Uterus (tissue), 4 donors: ENCODE data around the gene COASY. TPM values are rescaled to one million over a fixed set of nuclear protein-coding genes. Genes with fewer than 3 reads are reported as not detected.

Experiments
- DNase-seq, 2 donors: peaks; one replicate each; pipeline ENCODE4 v3.0.0-alpha.2; 2019 to 2020
- H3K27ac ChIP-seq, 2 donors: fragments of 200-600 bp; sonication (generic); 1 replicate in 1 of 2; 2 replicates in 1 of 2; pipeline ENCODE4 v1.5.1; 2016 to 2018
- H3K27me3 ChIP-seq, 2 donors: fragments of 200-600 bp; sonication (generic); one replicate each; pipeline ENCODE4 v1.5.1; 2018 to 2019; ENCODE audit warnings: control low read depth in 1 of 2
- H3K36me3 ChIP-seq, 2 donors: fragments of 200-600 bp; sonication (generic); one replicate each; pipeline ENCODE4 v1.5.1; 2019; ENCODE audit warnings: control low read depth in 1 of 2
- H3K4me1 ChIP-seq, 2 donors: fragments of 200-600 bp; sonication (generic); one replicate each; pipeline ENCODE4 v1.5.1; 2018 to 2019; ENCODE audit warnings: control low read depth in 1 of 2
- H3K4me3 ChIP-seq, 2 donors: fragments of 200-600 bp; sonication (generic); 1 replicate in 1 of 2; 2 replicates in 1 of 2; pipeline ENCODE4 v1.5.1; 2018 to 2019; ENCODE audit warnings: mild to moderate bottlenecking in 1 of 2
- H3K9me3 ChIP-seq, 2 donors: fragments of 200-600 bp; sonication (generic); one replicate each; pipeline ENCODE4 v1.5.1; 2019; ENCODE audit warnings: control low read depth in 1 of 2
- CTCF ChIP-seq, 4 experiments: fragments of 200-600 bp in 2 of 4; fragments of 450-650 bp in 2 of 4; sonication (generic) in 2 of 4; IDR thresholded peaks; one replicate each; pipeline ENCODE4 v1.5.1; 2016 to 2019; ENCODE audit warnings: antibody characterized with exemption in 4 of 4, mild to moderate bottlenecking in 2 of 4, moderate library complexity in 1 of 4
- POLR2A ChIP-seq, 2 donors: fragments of 450-650 bp; IDR thresholded peaks; one replicate each; pipeline ENCODE4 v1.6.1; 2016; ENCODE audit warnings: antibody characterized with exemption in 2 of 2, mild to moderate bottlenecking in 1 of 2, moderate library complexity in 1 of 2
- intact Hi-C: fragments of 100-400 bp; cut with DNase I; formaldehyde crosslinking; loops from one replicate; pipeline ENCODE4 v1.15.1; 2023; ENCODE audit warnings: low total_unique reads
- total RNA-seq, 4 donors: library from RNA; depleted of rRNA in 3 of 4; stranded (reverse); fragments of >200 nt in 3 of 4; gene quantifications; one replicate each; pipeline versions ENCODE4 v1.1.0 to v1.2.4, GENCODE V29; 2014 to 2023
- donor health status: DM: yes; HTN: yes; CAD: no.

COASY gene
- total RNA-seq, 4 donors from 2014 or later = 2.6 to 42.6 (median 16.1) TPM

- TF ChIP-seq POLR2A (IDR thresholded peaks at IDR 0.05) (no peak), CTCF (IDR thresholded peaks at IDR 0.05) (no peak)
- Histone ChIP-seq H3K27me3 (no peaks in the 10 kb centered on the region), H3K27ac (no peak overlapping the region), H3K36me3 (no peaks in the 10 kb centered on the region), H3K4me1 (no peaks in the 10 kb centered on the region), H3K9me3 (no peaks in the 10 kb centered on the region), H3K4me3 (no peak overlapping the region)
- intact Hi-C loops = loop anchor here (10.0 kb wide), 1 partner anchor 178 kb away; the partner anchor contains the start of gene RAMP2
- DNase-seq = no peak
Measured at GRCh38 chr17:42586514-42587230, 24.7 kb downstream of the COASY start.

- intact Hi-C loops = no loop called here
- H3K4me1 ChIP-seq = no peaks in the 10 kb centered on the region
- no peak overlapping the region for H3K4me3 ChIP-seq
- no peak overlapping the region for H3K27ac ChIP-seq
- DNase-seq = no peak
- TF ChIP-seq POLR2A (IDR thresholded peaks at IDR 0.05) = no peak
- TF ChIP-seq CTCF (IDR thresholded peaks at IDR 0.05) = no peak
- H3K9me3 ChIP-seq = no peaks in the 10 kb centered on the region
- no peaks in the 10 kb centered on the region for H3K36me3 ChIP-seq
- H3K27me3 ChIP-seq = no peaks in the 10 kb centered on the region
Measured at GRCh38 chr17:42590886-42591285, 28.9 kb downstream of the COASY start.

- Histone ChIP-seq H3K4me1 (no peaks in the 10 kb centered on the region), H3K36me3 (no peaks in the 10 kb centered on the region), H3K27ac (no peak overlapping the region), H3K4me3 (no peak overlapping the region), H3K27me3 (no peaks in the 10 kb centered on the region), H3K9me3 (no peaks in the 10 kb centered on the region)
- TF ChIP-seq CTCF (IDR thresholded peaks at IDR 0.05) (no peak), POLR2A (IDR thresholded peaks at IDR 0.05) (no peak)
- no peak for DNase-seq
- intact Hi-C loops = no loop called here
Measured at GRCh38 chr17:42591411-42591810, 29.5 kb downstream of the COASY start.

- Histone ChIP-seq H3K36me3 (no peaks in the 10 kb centered on the region), H3K9me3 (no peaks in the 10 kb centered on the region), H3K27ac (no peak overlapping the region), H3K4me1 (no peaks in the 10 kb centered on the region), H3K4me3 (no peak overlapping the region), H3K27me3 (no peaks in the 10 kb centered on the region)
- no peak for DNase-seq
- no peak for TF ChIP-seq CTCF (IDR thresholded peaks at IDR 0.05)
- TF ChIP-seq POLR2A (IDR thresholded peaks at IDR 0.05) = no peak
- intact Hi-C loops = no loop called here
Measured at GRCh38 chr17:42596386-42596785, 34.4 kb downstream of the COASY start.

GRCh38 chr17:42598905-42599304 lies 37.0 kb downstream of the COASY start:
- H3K27ac ChIP-seq = no peak overlapping the region
- intact Hi-C loops = no loop called here

More at GRCh38 chr17:42598905-42599304, 37.0 kb downstream of the COASY start:
- no peaks in the 10 kb centered on the region for H3K36me3 ChIP-seq
- no peaks in the 10 kb centered on the region for H3K4me1 ChIP-seq
- no peaks in the 10 kb centered on the region for H3K27me3 ChIP-seq
- H3K4me3 ChIP-seq = no peak overlapping the region
- H3K9me3 ChIP-seq = no peaks in the 10 kb centered on the region
- TF ChIP-seq POLR2A (IDR thresholded peaks at IDR 0.05) = no peak
- no peak for DNase-seq
